AG10803 (cell line): ENCODE measurements around the gene CPSF3.

ENCODE experiments used
- DNase-seq: peaks from one replicate; pipeline ENCODE4 v3.0.0; 2010; ENCODE audit warnings: low read depth
- H3K4me3 ChIP-seq: 2 replicates; pipeline ENCODE4 v1.5.1; 2011; ENCODE audit warnings: mild to moderate bottlenecking, low read length, control low read depth
- CTCF ChIP-seq: conservative IDR thresholded peaks from 2 replicates; pipeline ENCODE4 v1.5.1; 2011; ENCODE audit warnings: mild to moderate bottlenecking, low read length, control low read depth, inconsistent platforms

The CPSF3 gene

GRCh38 chr2:9461079-9461478 is 37.6 kb downstream of the CPSF3 start:
- H3K4me3 ChIP-seq, result no peak overlapping the region
- no peak for DNase-seq
- TF ChIP-seq CTCF, result no peak

GRCh38 chr2:9462313-9462712 is 38.9 kb downstream of the CPSF3 start:
- H3K4me3 ChIP-seq, result no peak overlapping the region
- DNase-seq, result no peak
- TF ChIP-seq CTCF, result no peak

GRCh38 chr2:9462886-9463697 is 39.6 kb downstream of the CPSF3 start:
- no peak overlapping the region for H3K4me3 ChIP-seq
- TF ChIP-seq CTCF, result no peak
- DNase-seq, result no peak

- no peak for TF ChIP-seq CTCF
Observed at GRCh38 chr2:9463698-9464034, 40.2 kb downstream of the CPSF3 start.

GRCh38 chr2:9465170-9465569 is 41.7 kb downstream of the CPSF3 start:
- no peak for DNase-seq
- no peak overlapping the region for H3K4me3 ChIP-seq
- TF ChIP-seq CTCF, result no peak

More at GRCh38 chr2:9463698-9464034, 40.2 kb downstream of the CPSF3 start:
- no peak for DNase-seq
- no peak overlapping the region for H3K4me3 ChIP-seq

GRCh38 chr2:9466147-9466683 is 42.8 kb downstream of the CPSF3 start:
- H3K4me3 ChIP-seq, result no peak overlapping the region
- no peak for TF ChIP-seq CTCF
- DNase-seq, result no peak

- no peak for DNase-seq
- no peak for TF ChIP-seq CTCF
- no peak overlapping the region for H3K4me3 ChIP-seq
Observed at GRCh38 chr2:9467687-9468086, 44.2 kb downstream of the CPSF3 start.
